Measurements from ENCODE around the gene TRIO. TPM values are rescaled to one million over a fixed set of nuclear protein-coding genes. Genes with fewer than 3 reads are reported as not detected.

The TRIO gene
- total RNA-seq, 2 experiments from 2014 or later = 5.7 to 15.7 TPM

DNA sequence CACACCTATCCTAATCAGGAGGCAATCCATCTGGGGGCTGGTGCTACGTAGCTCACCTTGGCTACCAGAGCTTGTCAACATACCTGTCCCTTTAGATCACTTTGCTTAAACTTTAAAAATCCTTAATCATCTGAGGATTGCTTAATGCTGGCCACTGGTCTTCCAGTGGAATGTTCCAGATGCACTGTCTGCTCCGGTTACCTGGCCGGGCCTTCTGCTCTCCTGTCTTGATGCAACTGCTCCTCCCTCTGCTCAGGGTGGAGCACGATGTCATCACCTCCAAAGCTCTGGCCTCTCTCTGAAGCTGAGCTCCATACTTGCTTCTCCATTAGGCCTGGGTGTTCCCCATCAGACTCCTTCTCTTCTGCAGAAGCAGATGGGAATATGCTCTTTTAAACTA lies 331.9 kb downstream of the TRIO start:
- CTCF ChIA-PET = interaction anchor here (1.1 kb wide), 1 partner anchor 165 kb away, joined by 3 read pairs; no protein-coding TSS in a partner anchor
- Mint-ChIP-seq H3K9me3 (ENCODE audit: low read depth) (no peaks in the 10 kb centered on the region), H3K4me1 (peaks cover 5% of the 10 kb centered on the region), H3K27ac (no peak overlapping the region), H3K36me3 (peaks cover 2% of the 10 kb centered on the region), H3K27me3 (peaks cover 3% of the 10 kb centered on the region), H3K4me3 (no peak overlapping the region)
- DNase-seq (no peak), ATAC-seq (no peak)

DNA sequence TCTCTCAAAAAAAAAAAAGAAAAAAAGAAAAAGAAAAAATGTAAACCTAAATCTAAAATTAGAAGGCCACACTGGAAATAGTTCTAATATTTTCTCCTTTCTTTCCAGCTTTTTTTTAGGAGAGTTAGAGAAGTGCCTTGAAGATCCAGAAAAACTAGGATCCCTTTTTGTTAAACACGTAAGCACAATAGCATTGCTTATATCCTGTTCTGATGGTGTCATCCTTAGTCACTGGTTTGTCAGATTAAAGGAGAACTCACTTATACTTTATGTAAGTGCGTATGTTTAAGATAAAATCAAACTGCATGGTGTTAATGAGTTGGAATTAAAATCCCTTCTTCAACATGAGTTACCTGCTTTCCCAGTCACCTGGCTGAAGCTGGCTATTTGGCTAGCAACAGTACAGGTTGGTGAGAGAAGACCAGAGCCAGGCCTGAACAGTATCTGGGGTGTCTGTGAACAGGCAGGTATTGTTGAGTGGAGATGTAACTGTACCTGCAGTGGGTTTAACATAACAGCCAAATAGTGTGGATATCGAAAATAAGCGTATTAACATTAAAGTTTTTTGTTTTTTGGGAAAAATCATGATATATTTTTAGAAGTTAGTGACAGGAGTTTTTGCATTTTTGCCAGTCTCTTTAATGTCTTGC lies 333.8 kb downstream of the TRIO start:
- H3K36me3 Mint-ChIP-seq = peaks cover 5% of the 10 kb centered on the region
- CTCF ChIA-PET = no interaction called here
- no peaks in the 10 kb centered on the region for H3K9me3 Mint-ChIP-seq (ENCODE audit: low read depth)
- no peak for ATAC-seq
- DNase-seq = no peak
- H3K4me3 Mint-ChIP-seq = no peak overlapping the region
- no peaks in the 10 kb centered on the region for H3K27me3 Mint-ChIP-seq
- no peak overlapping the region for H3K27ac Mint-ChIP-seq
- peaks cover 5% of the 10 kb centered on the region for H3K4me1 Mint-ChIP-seq

DNA sequence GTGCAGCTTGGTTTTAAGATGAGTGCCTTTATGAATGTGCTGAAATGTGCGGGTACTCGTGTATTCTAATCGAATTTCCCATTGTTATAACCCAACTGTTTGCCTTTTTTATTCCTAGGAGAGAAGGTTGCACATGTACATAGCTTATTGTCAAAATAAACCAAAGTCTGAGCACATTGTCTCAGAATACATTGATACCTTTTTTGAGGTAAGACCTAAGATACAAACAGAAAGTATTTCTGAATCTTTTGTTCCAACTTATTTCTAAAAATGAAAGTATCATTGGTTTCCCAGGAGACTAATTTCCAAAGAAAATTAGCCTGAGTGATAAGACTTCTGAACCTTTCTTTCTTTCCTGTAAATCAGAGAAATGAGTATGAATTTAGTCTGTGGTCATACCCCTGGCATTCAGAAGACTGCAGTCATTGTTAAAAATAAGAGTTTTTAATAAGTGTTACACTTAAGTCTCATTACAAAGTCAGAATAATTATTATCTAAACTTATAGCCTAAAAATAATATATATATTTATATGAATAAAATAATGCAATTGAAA lies 336.1 kb downstream of the TRIO start:
- DNase-seq (no peak), ATAC-seq (no peak)

DNA sequence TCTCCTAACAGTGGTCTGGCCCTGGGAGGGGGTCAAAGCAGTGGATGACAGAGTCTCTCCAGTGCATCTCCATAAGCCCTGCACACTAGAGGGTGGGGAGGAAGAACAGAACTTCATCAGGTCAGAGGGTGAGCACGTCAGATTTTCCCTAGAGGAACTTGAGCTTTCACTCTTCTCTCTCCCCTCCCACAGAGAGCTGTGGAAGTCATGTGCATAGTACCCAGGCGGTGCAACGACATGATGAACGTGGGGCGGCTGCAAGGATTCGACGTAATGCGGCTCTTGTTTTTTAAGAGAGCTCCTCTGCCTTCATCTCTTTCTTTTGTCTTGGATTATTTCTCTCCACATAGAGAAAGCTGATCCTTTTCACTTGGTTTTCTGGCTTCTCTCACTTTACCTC lies 338.2 kb downstream of the TRIO start:
- Mint-ChIP-seq H3K4me3 (no peak overlapping the region), H3K27me3 (no peaks in the 10 kb centered on the region), H3K27ac (no peak overlapping the region), H3K4me1 (peaks cover 14% of the 10 kb centered on the region), H3K36me3 (peaks cover 10% of the 10 kb centered on the region), H3K9me3 (ENCODE audit: low read depth) (no peaks in the 10 kb centered on the region)
- no peak for ATAC-seq
- CTCF ChIA-PET = interaction anchor here (0.5 to 1.2 kb wide), 4 partner anchors 19 to 167 kb away, joined by 3 to 5 read pairs (median 3); no protein-coding TSS in a partner anchor
- DNase-seq = no peak

More for the DNA sequence above, 336.1 kb downstream of the TRIO start:
- CTCF ChIA-PET = no interaction called here
- Mint-ChIP-seq H3K27ac (no peak overlapping the region), H3K27me3 (no peaks in the 10 kb centered on the region), H3K4me1 (peaks cover 5% of the 10 kb centered on the region), H3K4me3 (no peak overlapping the region), H3K9me3 (ENCODE audit: low read depth) (no peaks in the 10 kb centered on the region), H3K36me3 (peaks cover 5% of the 10 kb centered on the region)

DNA sequence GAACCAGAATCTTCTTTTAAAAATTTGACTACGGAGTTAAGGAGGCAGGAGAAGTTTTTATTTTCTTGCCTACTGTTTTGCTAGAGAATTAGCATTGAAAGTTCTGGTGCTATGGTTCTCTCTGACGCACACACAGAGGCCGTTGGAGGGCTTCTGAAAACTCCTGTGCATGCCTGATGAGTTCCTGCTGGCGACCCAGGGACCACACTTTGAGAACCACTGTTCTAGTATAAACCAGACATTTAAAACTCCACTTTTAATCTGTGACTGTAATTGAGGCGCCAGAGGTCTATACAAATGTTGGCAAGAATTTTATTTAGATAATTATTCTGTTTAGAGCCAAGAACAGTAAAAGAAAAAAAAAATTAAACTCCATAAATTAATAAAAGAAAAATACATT lies 338.9 kb downstream of the TRIO start:
- Mint-ChIP-seq H3K27me3 (no peaks in the 10 kb centered on the region), H3K4me1 (peaks cover 14% of the 10 kb centered on the region), H3K9me3 (ENCODE audit: low read depth) (no peaks in the 10 kb centered on the region), H3K4me3 (no peak overlapping the region), H3K27ac (no peak overlapping the region), H3K36me3 (peaks cover 10% of the 10 kb centered on the region)
- CTCF ChIA-PET = interaction anchor here (1.1 kb wide), 2 partner anchors 19 to 39 kb away, joined by 3 read pairs; no protein-coding TSS in a partner anchor
- DNase-seq = no peak
- no peak for ATAC-seq

- ATAC-seq (no peak), DNase-seq (no peak)
- Mint-ChIP-seq H3K4me1 (peaks cover 14% of the 10 kb centered on the region), H3K27me3 (no peaks in the 10 kb centered on the region), H3K27ac (no peak overlapping the region), H3K4me3 (no peak overlapping the region), H3K9me3 (ENCODE audit: low read depth) (peaks cover 3% of the 10 kb centered on the region), H3K36me3 (peaks cover 14% of the 10 kb centered on the region)
- CTCF ChIA-PET = no interaction called here
These were observed 340.5 kb downstream of the TRIO start for GRCh38 chr5:14483504-14484157.

GRCh38 chr5:14486486-14486885 lies 343.3 kb downstream of the TRIO start:
- Mint-ChIP-seq H3K27ac (no peak overlapping the region), H3K4me1 (peaks cover 15% of the 10 kb centered on the region), H3K4me3 (no peak overlapping the region), H3K9me3 (ENCODE audit: low read depth) (peaks cover 3% of the 10 kb centered on the region), H3K36me3 (peaks cover 9% of the 10 kb centered on the region), H3K27me3 (no peaks in the 10 kb centered on the region)
- ATAC-seq (no peak), DNase-seq (no peak)
- CTCF ChIA-PET = interaction anchor here (0.8 kb wide), 1 partner anchor 162 kb away, joined by 3 read pairs; no protein-coding TSS in a partner anchor

GRCh38 chr5:14486996-14487896 lies 344.1 kb downstream of the TRIO start:
- Mint-ChIP-seq H3K27ac (no peak overlapping the region), H3K36me3 (peaks cover 9% of the 10 kb centered on the region), H3K27me3 (no peaks in the 10 kb centered on the region), H3K4me3 (no peak overlapping the region), H3K9me3 (ENCODE audit: low read depth) (peaks cover 3% of the 10 kb centered on the region), H3K4me1 (peaks cover 15% of the 10 kb centered on the region)
- DNase-seq (no peak), ATAC-seq (no peak)
- CTCF ChIA-PET = no interaction called here

- Mint-ChIP-seq H3K9me3 (ENCODE audit: low read depth) (peaks cover 3% of the 10 kb centered on the region), H3K4me1 (peaks cover 15% of the 10 kb centered on the region), H3K4me3 (no peak overlapping the region), H3K36me3 (peaks cover 9% of the 10 kb centered on the region), H3K27ac (no peak overlapping the region), H3K27me3 (no peaks in the 10 kb centered on the region)
- CTCF ChIA-PET = no interaction called here
- DNase-seq (no peak), ATAC-seq (no peak)
These were observed 344.9 kb downstream of the TRIO start for GRCh38 chr5:14487897-14488570.

DNA sequence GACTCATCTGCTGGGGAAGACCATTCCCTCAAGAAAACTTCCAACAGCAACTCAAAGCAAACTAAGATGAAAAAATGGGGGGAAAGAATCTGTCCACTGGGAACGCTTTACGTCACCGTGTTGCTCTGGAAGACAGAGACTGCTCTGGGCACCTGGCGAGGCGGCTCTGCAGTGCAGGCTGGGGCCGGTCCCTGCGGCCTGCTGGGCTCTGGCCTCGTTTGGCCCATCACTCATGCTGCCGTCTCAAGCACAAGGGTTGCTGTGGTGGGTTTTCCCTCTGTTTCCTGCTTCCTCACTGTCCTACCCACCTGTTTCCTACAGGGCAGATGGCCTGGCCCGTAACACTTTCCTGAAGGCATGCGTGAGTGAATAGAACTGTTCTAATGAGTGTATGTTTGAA lies 345.6 kb downstream of the TRIO start:
- DNase-seq (no peak), ATAC-seq (no peak)
- Mint-ChIP-seq H3K36me3 (peaks cover 9% of the 10 kb centered on the region), H3K27me3 (no peaks in the 10 kb centered on the region), H3K9me3 (ENCODE audit: low read depth) (peaks cover 3% of the 10 kb centered on the region), H3K4me3 (no peak overlapping the region), H3K4me1 (peaks cover 15% of the 10 kb centered on the region), H3K27ac (no peak overlapping the region)
- CTCF ChIA-PET = no interaction called here

- CTCF ChIA-PET = interaction anchor here (2.0 kb wide), 1 partner anchor 159 kb away, joined by 6 read pairs; no protein-coding TSS in a partner anchor
- Mint-ChIP-seq H3K36me3 (peaks cover 9% of the 10 kb centered on the region), H3K9me3 (ENCODE audit: low read depth) (peaks cover 3% of the 10 kb centered on the region), H3K4me1 (peaks cover 13% of the 10 kb centered on the region), H3K4me3 (no peak overlapping the region), H3K27me3 (no peaks in the 10 kb centered on the region), H3K27ac (no peak overlapping the region)
- ATAC-seq (no peak), DNase-seq (no peak)
These were observed 346.5 kb downstream of the TRIO start for GRCh38 chr5:14489643-14490042.

DNA sequence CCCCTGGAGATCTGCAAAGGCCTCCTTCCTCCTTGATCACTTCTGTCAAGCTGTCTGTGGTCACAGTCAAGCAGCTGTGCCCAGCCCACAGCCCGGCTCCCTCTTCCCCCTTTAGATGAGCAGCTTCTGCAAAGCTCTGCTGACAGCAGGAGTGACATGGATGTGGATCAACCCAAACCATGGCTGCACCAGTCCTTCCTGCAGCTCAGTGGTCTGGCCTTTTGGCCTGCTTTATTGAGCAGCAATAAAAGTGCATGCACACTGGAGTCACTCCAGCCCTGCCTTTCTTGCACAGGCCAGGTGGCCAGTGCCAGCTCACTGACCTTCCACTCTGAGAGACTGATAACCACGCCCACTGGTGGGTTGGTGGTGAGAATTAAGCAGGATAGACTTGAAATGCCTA lies 347.2 kb downstream of the TRIO start:
- H3K36me3 Mint-ChIP-seq = peaks cover 7% of the 10 kb centered on the region
- peaks cover 3% of the 10 kb centered on the region for H3K9me3 Mint-ChIP-seq (ENCODE audit: low read depth)
- DNase-seq (no peak), ATAC-seq (no peak)
- CTCF ChIA-PET = interaction anchor here (0.9 to 2.0 kb wide), 2 partner anchors 138 to 159 kb away, joined by 3 to 6 read pairs; no protein-coding TSS in a partner anchor
- no peak overlapping the region for H3K4me3 Mint-ChIP-seq
- peaks cover 7% of the 10 kb centered on the region for H3K4me1 Mint-ChIP-seq
- no peaks in the 10 kb centered on the region for H3K27me3 Mint-ChIP-seq
- H3K27ac Mint-ChIP-seq = no peak overlapping the region

Data from activated CD8-positive, alpha-beta memory T cell treated with anti-CD3 and anti-CD28 coated beads, Interleukin-2, amount 10 ng/mL, durations not matched to agents 7 days and 5 days (primary cell).